Measurements from ENCODE around the gene MUC4.

MUC4 gene

DNA sequence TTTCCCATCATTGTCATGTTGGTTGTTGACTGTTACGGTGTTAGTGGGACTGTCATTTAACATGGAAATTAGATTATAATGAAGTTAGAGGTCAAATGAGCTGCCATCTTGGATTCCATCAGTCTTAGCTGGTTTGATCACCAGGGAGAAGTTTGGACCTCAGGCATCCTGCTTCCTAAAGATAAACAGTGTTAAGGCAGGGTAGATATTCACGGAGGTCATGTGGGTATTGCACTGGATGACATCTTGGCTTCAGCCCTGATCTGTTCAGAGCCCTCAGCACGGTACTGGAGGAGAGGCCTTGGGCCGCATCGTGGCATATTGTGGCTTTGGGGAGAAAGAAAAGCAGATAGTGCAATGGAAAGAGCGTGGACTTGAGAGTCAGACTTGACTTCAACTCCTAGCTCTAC, 102.0 kb downstream of the MUC4 start:
- TF ChIP-seq, protein P1, sequence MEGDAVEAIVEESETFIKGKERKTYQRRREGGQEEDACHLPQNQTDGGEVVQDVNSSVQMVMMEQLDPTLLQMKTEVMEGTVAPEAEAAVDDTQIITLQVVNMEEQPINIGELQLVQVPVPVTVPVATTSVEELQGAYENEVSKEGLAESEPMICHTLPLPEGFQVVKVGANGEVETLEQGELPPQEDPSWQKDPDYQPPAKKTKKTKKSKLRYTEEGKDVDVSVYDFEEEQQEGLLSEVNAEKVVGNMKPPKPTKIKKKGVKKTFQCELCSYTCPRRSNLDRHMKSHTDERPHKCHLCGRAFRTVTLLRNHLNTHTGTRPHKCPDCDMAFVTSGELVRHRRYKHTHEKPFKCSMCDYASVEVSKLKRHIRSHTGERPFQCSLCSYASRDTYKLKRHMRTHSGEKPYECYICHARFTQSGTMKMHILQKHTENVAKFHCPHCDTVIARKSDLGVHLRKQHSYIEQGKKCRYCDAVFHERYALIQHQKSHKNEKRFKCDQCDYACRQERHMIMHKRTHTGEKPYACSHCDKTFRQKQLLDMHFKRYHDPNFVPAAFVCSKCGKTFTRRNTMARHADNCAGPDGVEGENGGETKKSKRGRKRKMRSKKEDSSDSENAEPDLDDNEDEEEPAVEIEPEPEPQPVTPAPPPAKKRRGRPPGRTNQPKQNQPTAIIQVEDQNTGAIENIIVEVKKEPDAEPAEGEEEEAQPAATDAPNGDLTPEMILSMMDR (IDR thresholded peaks at IDR 0.05; ENCODE audit: low read depth, low read length, missing control alignments): no peak
- no peak for DNase-seq (ENCODE audit: extremely low read depth, low read depth)
- H3K4me3 ChIP-seq (replicated peaks; ENCODE audit: low read depth, low read length): no peak overlapping the region

DNA sequence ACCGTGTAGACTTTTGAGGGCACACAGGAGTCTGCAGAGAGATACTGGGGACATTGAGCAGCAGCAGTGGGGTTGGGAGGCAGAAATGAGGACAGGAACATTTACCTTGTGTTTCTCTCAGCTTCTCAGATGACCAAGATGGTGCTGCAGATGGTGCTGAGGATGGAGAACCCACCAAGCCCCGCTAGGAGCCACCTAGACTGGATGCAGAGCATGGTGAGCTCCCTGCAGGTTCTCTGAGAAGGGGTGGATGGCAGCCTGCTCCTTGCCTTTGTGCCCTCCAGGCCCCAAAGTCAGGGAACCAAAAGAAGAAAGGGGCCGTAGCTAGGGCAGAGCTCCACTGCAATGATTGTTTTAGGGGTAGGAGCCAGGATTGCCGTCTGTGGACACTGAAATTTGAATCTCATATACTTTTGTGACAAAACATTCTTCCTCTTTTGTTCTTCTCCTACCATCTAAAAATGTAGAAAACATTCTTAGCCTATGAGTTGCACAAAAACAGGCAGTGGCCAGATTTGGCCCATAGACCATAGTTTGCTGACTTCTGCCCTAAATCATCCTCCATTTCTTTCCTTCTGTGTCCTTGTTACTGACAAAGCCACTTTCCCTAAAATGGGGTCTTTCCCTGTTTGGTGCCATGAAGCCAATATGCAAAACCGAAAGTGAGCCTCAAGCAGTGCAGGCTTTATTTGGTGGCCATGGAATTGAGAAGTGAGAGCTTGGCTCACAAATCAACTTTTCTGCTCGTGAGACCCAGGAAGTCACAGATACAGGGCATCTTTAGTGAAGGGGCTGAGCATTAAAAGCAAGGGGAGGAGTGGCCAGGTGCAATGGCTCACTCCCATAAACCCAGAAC, 102.9 kb downstream of the MUC4 start:
- no peak overlapping the region for H3K4me3 ChIP-seq (replicated peaks; ENCODE audit: low read depth, low read length)
- DNase-seq (ENCODE audit: extremely low read depth, low read depth): no peak
- TF ChIP-seq, protein P1 (IDR thresholded peaks at IDR 0.05; ENCODE audit: low read depth, low read length, missing control alignments): no peak

DNA sequence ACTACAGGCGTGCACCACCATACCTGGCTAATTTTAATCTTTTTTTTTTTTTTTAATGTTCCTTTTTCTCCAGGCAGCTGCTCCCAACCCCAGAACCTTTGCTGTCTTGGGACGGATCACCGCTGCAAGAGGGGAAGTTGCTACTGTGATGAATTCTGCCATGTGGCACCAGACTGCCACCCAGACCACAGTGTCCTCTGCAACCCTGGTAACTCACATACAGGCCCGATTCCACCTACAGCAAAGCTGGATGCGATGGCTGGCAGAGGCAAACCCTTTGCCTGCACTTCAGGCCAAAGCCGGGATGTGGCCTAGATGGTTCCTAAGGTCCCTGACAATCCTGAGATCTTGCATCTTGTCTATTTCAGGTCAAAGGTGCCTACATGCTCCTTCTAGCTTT, 103.7 kb downstream of the MUC4 start:
- DNase-seq (ENCODE audit: extremely low read depth, low read depth): no peak
- H3K4me3 ChIP-seq (replicated peaks; ENCODE audit: low read depth, low read length): no peak overlapping the region
- TF ChIP-seq, protein P1 (IDR thresholded peaks at IDR 0.05; ENCODE audit: low read depth, low read length, missing control alignments): no peak

DNA sequence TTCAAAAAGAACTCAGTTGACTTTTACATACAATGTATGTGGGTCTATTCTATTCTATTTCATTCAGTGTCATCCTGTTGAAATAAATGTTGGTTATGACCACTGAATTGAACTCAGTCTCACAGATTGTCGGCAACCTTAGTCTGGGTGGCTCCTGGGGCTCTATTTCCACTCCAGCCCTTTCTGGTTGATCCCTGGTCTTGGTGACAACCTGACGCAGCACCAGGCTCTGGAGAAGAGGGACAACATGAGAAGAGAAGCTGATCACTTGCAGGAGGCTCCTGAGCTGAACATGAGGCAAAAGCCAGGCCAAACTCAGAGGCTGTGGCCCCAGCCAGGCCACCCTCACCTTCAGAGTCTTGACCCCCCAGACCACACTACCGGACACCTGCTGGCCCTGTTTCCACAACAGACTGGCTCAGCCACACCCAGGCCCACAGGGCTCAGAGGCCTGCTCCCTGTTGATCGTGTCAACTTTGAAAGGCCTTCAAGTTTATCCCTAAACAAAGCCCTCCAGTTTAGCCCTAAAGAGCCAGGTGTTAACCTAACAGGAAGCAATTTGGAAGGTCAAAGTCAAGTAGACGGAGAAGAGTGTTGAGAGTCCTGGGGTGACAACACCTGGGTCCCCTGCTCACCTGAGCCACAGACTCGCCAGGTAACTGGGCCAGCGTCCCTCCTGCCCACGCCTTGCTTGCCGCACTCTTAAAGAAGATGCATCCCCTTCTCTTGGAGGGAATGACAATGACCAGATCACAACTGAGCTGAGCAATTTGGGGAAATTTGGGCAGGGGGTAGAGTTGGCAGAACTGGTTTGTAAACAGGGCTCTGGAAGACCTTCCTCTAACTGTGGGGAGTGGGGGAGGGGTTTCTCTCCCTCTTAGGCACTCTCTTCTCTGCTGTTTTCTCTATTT, 106.4 kb downstream of the MUC4 start:
- TF ChIP-seq, protein P1 (IDR thresholded peaks at IDR 0.05; ENCODE audit: low read depth, low read length, missing control alignments): no peak
- no peak for DNase-seq (ENCODE audit: extremely low read depth, low read depth)
- no peak overlapping the region for H3K4me3 ChIP-seq (replicated peaks; ENCODE audit: low read depth, low read length)

DNA sequence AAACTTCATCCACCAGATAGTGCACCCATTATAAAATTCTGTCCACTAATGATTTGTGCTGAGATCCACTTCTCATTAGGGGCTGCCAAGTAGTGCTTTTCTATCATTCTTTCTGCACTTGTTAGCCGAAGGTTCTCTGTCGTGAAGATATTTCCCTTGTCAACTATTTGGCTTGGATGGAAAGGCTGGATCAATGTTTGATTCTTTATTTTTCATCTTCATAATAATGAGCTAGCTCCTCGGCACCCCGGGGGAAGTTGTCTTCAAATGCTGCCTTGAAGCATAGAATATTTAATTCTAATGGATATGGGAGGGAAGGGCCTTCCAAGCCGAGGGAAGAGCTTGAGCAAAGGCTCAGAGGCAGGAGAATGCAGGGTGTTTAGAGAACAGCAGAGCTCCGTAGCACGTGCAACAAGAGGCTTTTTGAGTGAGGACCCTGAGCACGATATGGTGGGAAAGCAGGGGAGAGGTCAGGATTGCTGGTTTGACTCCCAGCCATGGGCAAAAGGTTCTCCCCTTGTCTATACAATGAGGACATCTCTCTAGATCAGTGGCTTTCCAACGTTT, 107.2 kb downstream of the MUC4 start:
- DNase-seq (ENCODE audit: extremely low read depth, low read depth): no peak
- no peak overlapping the region for H3K4me3 ChIP-seq (replicated peaks; ENCODE audit: low read depth, low read length)
- TF ChIP-seq, protein P1 (IDR thresholded peaks at IDR 0.05; ENCODE audit: low read depth, low read length, missing control alignments): no peak

DNA sequence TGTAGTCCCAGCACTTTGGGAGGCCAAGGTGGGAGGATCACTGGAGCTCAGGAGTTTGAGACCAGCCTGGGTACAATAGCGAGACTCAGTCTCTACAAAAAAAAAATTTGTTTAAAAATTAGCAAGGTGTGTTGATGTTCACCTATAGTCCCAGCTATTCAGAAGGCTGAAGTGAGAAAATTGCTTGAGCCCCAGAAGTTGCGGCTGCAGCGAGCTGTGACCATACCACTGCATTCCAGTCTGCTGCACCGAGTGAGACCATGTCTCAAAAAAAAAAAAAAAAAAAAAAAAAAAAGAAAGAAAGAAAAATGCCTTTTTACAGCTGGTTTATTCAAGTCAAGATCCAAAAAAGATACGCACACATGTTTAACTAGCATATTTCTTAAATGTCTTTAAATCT, 108.0 kb downstream of the MUC4 start:
- H3K4me3 ChIP-seq (replicated peaks; ENCODE audit: low read depth, low read length): no peak overlapping the region
- no peak for DNase-seq (ENCODE audit: extremely low read depth, low read depth)
- TF ChIP-seq, protein P1 (IDR thresholded peaks at IDR 0.05; ENCODE audit: low read depth, low read length, missing control alignments): no peak
